GM10266 (cell line): Measurements from ENCODE around the gene INF2.
"Not testable (repeated sequence)": the region's sequence is repeated elsewhere in the genome, so short reads cannot be mapped to it uniquely, and the experiment has no call there.

Experiments
- DNase-seq: peaks from one replicate; pipeline ENCODE4 v3.0.0; 2012; ENCODE audit errors: extremely low spot score
- TF ChIP-seq, protein P1 (sequence below): IDR thresholded peaks from 2 replicates; pipeline ENCODE4 v1.5.1; 2012; ENCODE audit warnings: mild to moderate bottlenecking, low read depth; ENCODE audit not compliant: control insufficient read depth, insufficient read depth; ENCODE audit errors: missing control alignments

The INF2 gene

DNA sequence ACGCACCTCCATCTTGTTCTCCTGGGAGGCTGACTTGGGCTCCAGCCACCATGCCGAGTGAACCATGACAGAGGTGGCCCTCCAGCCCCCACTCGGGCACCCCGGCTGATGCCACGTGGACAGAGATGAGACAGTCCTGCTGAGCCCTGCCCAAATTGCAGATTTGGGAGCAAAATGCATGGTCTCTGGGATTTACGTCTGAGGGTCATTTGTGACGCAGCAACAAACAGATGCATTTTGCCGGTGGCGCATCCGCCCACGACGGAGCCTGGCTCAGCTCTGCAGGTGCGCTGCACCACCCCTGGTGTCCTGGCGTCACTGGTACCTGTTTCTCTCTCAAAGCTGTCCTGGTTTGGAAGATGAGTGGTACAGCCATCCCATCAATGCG is 31.1 kb upstream of the INF2 start:
- TF ChIP-seq, protein P1, sequence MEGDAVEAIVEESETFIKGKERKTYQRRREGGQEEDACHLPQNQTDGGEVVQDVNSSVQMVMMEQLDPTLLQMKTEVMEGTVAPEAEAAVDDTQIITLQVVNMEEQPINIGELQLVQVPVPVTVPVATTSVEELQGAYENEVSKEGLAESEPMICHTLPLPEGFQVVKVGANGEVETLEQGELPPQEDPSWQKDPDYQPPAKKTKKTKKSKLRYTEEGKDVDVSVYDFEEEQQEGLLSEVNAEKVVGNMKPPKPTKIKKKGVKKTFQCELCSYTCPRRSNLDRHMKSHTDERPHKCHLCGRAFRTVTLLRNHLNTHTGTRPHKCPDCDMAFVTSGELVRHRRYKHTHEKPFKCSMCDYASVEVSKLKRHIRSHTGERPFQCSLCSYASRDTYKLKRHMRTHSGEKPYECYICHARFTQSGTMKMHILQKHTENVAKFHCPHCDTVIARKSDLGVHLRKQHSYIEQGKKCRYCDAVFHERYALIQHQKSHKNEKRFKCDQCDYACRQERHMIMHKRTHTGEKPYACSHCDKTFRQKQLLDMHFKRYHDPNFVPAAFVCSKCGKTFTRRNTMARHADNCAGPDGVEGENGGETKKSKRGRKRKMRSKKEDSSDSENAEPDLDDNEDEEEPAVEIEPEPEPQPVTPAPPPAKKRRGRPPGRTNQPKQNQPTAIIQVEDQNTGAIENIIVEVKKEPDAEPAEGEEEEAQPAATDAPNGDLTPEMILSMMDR = no peak
- DNase-seq = no peak

DNA sequence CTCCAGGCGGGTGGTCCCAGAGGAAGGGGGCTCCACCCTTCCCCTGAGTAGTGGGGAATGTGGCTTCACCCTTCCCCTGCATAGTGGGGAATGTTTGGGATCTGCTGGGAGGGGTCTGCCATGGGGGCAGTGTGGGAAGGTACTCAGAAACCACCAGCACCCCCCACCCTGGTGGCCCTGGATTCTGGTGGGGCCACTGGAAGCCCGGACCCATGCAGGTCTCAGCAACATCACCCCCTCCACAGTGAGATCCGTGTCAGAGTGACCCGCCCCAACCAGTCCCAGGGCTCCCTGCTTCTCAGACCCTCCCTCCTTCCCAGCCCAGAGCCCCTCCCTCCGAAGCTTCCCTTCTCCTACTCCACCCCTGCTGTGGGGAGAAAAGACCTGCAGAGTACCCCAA is 30.3 kb upstream of the INF2 start:
- TF ChIP-seq, protein P1 = no peak
- DNase-seq = no peak

DNA sequence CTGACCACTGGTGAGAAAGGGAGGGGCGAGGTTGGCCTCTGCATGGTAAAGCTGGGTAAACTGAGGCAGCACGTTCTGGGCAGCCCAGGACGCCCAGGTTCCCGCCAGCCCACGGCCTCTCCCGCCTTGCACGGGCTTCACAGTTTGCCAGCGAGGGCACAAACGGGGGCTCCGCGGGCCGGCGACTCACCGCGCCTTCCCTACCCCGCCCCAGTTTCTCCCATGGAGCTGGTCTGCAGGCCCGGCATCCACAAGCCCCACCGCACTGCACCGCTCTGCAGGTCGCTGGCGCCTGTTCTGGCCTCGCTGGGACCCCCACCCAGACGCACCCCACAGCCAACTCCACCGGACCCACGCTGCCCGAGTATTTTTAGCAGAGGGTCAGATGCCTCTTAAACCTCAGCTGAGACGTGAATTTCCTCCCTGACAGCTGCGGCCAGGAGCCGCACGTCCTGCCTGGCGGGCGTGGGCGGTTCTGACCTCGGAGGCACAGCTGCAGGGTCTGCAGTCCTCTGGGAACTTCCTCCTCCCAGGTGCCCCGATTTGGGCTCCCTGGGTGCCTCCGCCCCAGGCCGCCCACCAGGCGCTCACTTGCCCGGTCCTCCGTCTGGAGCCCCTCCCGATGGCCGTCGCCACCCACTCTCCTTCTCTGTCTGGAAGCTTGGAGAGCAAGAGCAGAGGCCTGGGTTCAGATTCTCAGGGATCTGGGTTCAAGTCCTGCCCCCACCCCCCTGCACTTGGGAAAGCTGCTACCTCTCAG is 29.5 kb upstream of the INF2 start:
- peak; percentile 69 for DNase-seq
- TF ChIP-seq, protein P1 = no peak

DNA sequence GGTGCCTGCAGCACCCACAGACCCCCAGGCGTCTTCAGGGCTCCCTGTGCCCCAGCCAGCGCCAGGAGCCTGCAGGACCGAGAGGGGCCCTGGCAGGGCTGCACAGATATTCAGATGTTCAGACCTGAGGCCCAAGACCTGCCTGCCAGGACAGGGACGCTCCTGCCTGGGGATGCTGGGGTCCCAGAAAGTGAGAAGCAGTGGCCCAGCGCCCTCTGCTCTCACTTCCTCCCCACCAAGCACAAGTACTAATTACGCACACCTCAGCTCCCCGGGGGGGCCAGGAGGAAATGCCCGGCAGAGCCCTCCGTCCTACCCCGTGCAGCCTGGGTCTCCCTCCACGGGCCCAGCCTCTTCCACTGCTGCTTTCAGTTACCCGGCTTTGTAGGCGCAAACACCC is 28.8 kb upstream of the INF2 start:
- TF ChIP-seq, protein P1 = peak; percentile 8
- DNase-seq = peak; percentile 64

DNA sequence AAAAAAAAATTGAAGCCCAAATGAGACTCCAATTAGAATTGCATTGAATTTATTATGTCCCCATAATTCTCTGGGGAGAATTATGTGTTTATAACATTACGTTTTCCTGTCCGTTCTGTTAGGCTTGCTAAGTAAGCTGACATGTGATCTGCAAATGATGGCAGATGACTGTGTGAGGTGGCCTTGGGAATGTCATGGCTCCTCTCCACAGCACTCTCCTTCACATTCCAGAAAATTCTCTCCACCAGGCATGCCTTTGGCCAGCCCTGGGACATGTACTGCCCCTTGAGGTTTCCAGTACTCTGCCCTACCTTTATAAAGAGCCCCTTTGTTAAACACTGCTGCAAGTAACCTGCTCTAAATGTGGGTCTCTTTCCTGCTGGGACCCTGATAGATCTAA is 28.3 kb upstream of the INF2 start:
- no peak for DNase-seq
- TF ChIP-seq, protein P1 = no peak

DNA sequence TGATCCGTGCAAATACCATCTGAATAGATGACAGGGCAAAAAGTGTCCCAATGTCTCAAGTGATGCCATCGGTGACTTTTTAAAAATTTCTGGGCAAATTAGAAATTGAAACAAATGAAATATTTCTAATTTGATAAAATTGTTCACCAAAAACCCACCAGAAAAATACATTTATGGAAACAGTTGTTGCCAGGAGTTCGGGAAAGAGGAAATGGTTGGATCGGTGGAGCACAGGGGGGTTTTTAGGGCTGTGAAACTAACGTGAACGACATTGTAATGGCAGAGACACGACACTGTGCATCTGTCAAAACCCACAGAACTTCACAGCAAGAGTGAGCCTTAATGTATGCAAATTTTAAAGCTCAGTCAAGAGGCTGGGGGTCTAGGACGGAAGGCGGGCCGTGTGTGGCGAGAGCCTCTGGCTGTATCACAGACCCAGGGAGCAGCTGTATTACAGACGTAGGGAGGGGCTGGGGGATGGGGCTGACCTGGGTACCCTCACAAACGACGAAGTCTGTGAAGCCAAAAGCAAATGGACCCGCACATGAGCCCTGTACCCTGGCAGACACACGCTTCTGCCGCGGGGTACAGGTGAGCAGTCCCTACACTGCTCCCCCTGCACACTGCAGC is 27.8 kb upstream of the INF2 start:
- not testable (repeated sequence) for DNase-seq

DNA sequence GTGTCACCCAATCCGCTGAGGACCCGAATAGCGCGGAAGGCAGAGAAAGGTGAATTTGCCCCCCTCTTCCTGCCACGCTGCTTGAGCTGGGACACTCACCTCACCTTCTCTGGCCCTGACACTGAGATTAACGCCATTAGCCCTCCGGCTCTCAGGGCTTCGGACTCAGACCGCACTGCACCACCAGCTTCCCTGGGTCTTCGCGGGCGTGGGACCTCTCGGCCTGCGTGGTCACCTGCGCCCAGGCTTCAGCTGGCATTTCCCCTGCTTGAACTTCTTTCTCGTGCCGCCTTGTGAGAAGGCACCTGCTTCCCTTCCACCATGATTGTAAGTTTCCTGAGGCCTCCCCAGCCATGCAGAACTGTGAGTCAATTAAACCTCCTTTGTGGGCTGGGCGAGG is 26.9 kb upstream of the INF2 start:
- DNase-seq = not testable (repeated sequence)

DNA sequence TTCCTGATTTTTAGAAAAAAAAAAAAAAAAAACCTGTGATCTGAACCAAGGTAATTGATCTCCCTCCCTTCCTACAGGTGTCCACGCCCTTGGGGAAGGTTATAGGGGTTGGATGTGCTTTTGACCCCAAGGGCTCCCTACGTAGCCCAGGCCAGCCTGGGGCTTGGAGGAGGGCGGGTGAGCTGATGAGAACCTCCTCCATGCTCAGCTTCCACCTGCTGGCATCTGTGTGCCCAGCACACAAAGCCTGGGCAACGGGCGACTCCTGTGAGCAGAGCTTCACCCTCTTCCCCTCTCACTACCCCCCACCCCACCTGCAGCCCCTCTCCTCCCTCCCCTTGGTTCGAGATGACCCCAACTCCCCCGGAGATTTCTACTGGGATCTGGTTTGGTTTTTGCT is 25.3 kb upstream of the INF2 start:
- DNase-seq = no peak
- TF ChIP-seq, protein P1 = no peak
